Neural progenitor cell (in vitro differentiated cells): ENCODE results near the gene WDR27.
"Not testable (repeated sequence)": the region's sequence is repeated elsewhere in the genome, so short reads cannot be mapped to it uniquely, and the experiment has no call there.

Experiments used
- CTCF ChIP-seq: fragments of 200-600 bp; sonication (generic); IDR thresholded peaks from 2 replicates; pipeline ENCODE4 v1.5.1; 2017; ENCODE audit warnings: antibody characterized with exemption, mild to moderate bottlenecking
- EZH2 ChIP-seq: fragments of 200-600 bp; sonication (generic); IDR thresholded peaks from 2 replicates; pipeline ENCODE4 v1.6.1; 2017; ENCODE audit warnings: antibody characterized with exemption, mild to moderate bottlenecking, moderate library complexity

- peak; percentile 51 for TF ChIP-seq CTCF
- not testable (repeated sequence) for TF ChIP-seq EZH2
Observed at GRCh38 chr6:169697115-169697514, 4.7 kb downstream of the WDR27 start.
